ENCODE measurements around the gene PPM1A. TPM values are rescaled to one million over a fixed set of nuclear protein-coding genes. Genes with fewer than 3 reads are reported as not detected.

PPM1A gene
- total RNA-seq, 1 experiment from 2014 or later: 41.7 TPM

GRCh38 chr14:60214003-60214402, 35.0 kb upstream of the PPM1A start:
- no peak overlapping the region for H2BK20ac ChIP-seq (ENCODE audit: low read depth, low read length, poor library complexity, severe bottlenecking)
- H3K56ac ChIP-seq (ENCODE audit: insufficient read length, low read depth, low read length): no peak overlapping the region
- no peak overlapping the region for H3K14ac ChIP-seq (ENCODE audit: insufficient read depth, low read length)
- H3K79me1 ChIP-seq (ENCODE audit: insufficient read depth, low read depth, low read length, poor library complexity, severe bottlenecking): no peaks in the 10 kb centered on the region
- H3K4me1 Mint-ChIP-seq: peaks cover 14 to 18% of the 10 kb centered on the region in 2 experiments
- H3K27me3 Mint-ChIP-seq (ENCODE audit: low read depth): no peaks in the 10 kb centered on the region; the same call in 1 of the 2 replicates
- no peak overlapping the region for H3K27ac Mint-ChIP-seq
- H3K27ac ChIP-seq (ENCODE audit: insufficient read length, low read depth, low read length): no peak overlapping the region
- H3K9me3 ChIP-seq (ENCODE audit: control insufficient read depth, low read depth, low read length): no peaks in the 10 kb centered on the region
- no peak overlapping the region for H2AK5ac ChIP-seq (ENCODE audit: insufficient read length, low read length)
- H2BK5ac ChIP-seq (ENCODE audit: insufficient read length, low read length): no peak overlapping the region
- H3K79me2 ChIP-seq (ENCODE audit: insufficient read depth, low read length): no peaks in the 10 kb centered on the region
- no peak overlapping the region for H2BK15ac ChIP-seq (ENCODE audit: low read depth, low read length)
- no peaks in the 10 kb centered on the region for H3K9me3 Mint-ChIP-seq
- no peak overlapping the region for H4K91ac ChIP-seq (ENCODE audit: insufficient read length, low read depth, low read length)
- no peaks in the 10 kb centered on the region for H3K36me3 Mint-ChIP-seq (ENCODE audit: insufficient read depth in 1 of 3, low read depth in 3 of 3)
- no peak overlapping the region for H4K5ac ChIP-seq (ENCODE audit: insufficient read length, low read depth, low read length)
- H3K23ac ChIP-seq (ENCODE audit: insufficient read length, low read depth, low read length): no peak overlapping the region
- no peak overlapping the region for H3K4me3 Mint-ChIP-seq
- TF ChIP-seq CTCF (conservative IDR thresholded peaks at IDR 0.05): no peak
- H2AFZ ChIP-seq (ENCODE audit: low read length): no peak overlapping the region
- H3K4me2 ChIP-seq (ENCODE audit: insufficient read depth, insufficient read length, low read length): no peak overlapping the region
- no CpG with 5 or more reads among the region's 3 CpGs for WGBS (ENCODE audit: extremely low coverage, insufficient read length, low lambda C conversion rate)
- DNase-seq: no peak
- no peaks in the 10 kb centered on the region for H3K27me3 ChIP-seq (ENCODE audit: insufficient read depth, low read length)
- no peak overlapping the region for H3K18ac ChIP-seq (ENCODE audit: insufficient read length, low read depth, low read length)
- H4K20me1 ChIP-seq (ENCODE audit: control insufficient read depth, insufficient read depth, insufficient read length): no peaks in the 10 kb centered on the region
- peaks cover 9% of the 10 kb centered on the region; the same call in 1 of the 2 replicates for H3K4me1 ChIP-seq (ENCODE audit: insufficient read depth, low read length)
- no peak overlapping the region for H3K9ac ChIP-seq (ENCODE audit: extremely low read depth, insufficient read length, low read length)
- H3K4ac ChIP-seq (ENCODE audit: low read depth, low read length): no peak overlapping the region
- no peak overlapping the region for H2BK120ac ChIP-seq (ENCODE audit: low read depth, low read length, poor library complexity, severe bottlenecking)
- H3K23me2 ChIP-seq (ENCODE audit: insufficient read length, low read depth, low read length, poor library complexity, severe bottlenecking): no peaks in the 10 kb centered on the region
- no peak overlapping the region for H2BK12ac ChIP-seq (ENCODE audit: insufficient read length, low read depth, low read length)
- H4K8ac ChIP-seq (replicated peaks; ENCODE audit: insufficient read length, low read depth, low read length): no peak overlapping the region
- H3T11ph ChIP-seq (ENCODE audit: low read length): no peak overlapping the region

Data from H9 (cell line).